ENCODE data around the gene TRAK1.

TRAK1 gene

GRCh38 chr3:42182555-42182954, 91.4 kb downstream of the TRAK1 start:
- no peak for DNase-seq

- DNase-seq = no peak
These were observed 93.0 kb downstream of the TRAK1 start for GRCh38 chr3:42183991-42184632.

GRCh38 chr3:42184651-42185443, 93.7 kb downstream of the TRAK1 start:
- peak in 1 of 2 experiments; percentile 23 for DNase-seq

GRCh38 chr3:42187936-42188335, 96.8 kb downstream of the TRAK1 start:
- no peak for DNase-seq

GRCh38 chr3:42188376-42188775, 97.2 kb downstream of the TRAK1 start:
- DNase-seq = no peak

GRCh38 chr3:42189001-42189460, 97.9 kb downstream of the TRAK1 start:
- DNase-seq = no peak

- no peak for DNase-seq
These were observed 98.6 kb downstream of the TRAK1 start for GRCh38 chr3:42189736-42190135.

GRCh38 chr3:42190701-42191442, 99.7 kb downstream of the TRAK1 start:
- peak; percentile 78 to 79 for DNase-seq

- no peak for DNase-seq
These were observed 100.2 kb downstream of the TRAK1 start for GRCh38 chr3:42191443-42191747.

- no peak for DNase-seq
These were observed 101.4 kb downstream of the TRAK1 start for GRCh38 chr3:42192334-42193200.

GRCh38 chr3:42194943-42195510, 103.9 kb downstream of the TRAK1 start:
- DNase-seq = no peak

GRCh38 chr3:42195879-42196330, 104.7 kb downstream of the TRAK1 start:
- DNase-seq = no peak

GRCh38 chr3:42198709-42199108, 107.6 kb downstream of the TRAK1 start:
- DNase-seq = no peak

- no peak for DNase-seq
These were observed 111.2 kb downstream of the TRAK1 start for GRCh38 chr3:42202217-42202865.

GRCh38 chr3:42204867-42205599, 113.9 kb downstream of the TRAK1 start:
- no peak for DNase-seq

- DNase-seq = no peak
These were observed 114.8 kb downstream of the TRAK1 start for GRCh38 chr3:42205800-42206514.

GRCh38 chr3:42209917-42210316, 118.8 kb downstream of the TRAK1 start:
- DNase-seq = no peak

- DNase-seq = no peak
These were observed 119.6 kb downstream of the TRAK1 start for GRCh38 chr3:42210726-42211125.

GRCh38 chr3:42213417-42213816, 122.3 kb downstream of the TRAK1 start:
- DNase-seq = no peak

GRCh38 chr3:42214064-42214463, 122.9 kb downstream of the TRAK1 start:
- peak in 1 of 2 experiments; percentile 21 for DNase-seq

All from activated T-cell treated with anti-CD3 and anti-CD28 coated beads, Interleukin-2, amount 50 U/mL, for 48 hours (primary cell).